NB4 (cell line): ENCODE measurements around the gene LPAR2.

ENCODE experiments used
- DNase-seq: peaks from one replicate; pipeline ENCODE4 v3.0.0; 2010; ENCODE audit warnings: low read depth
- H3K4me3 ChIP-seq: one replicate; pipeline ENCODE4 v1.5.1; 2011; ENCODE audit warnings: mild to moderate bottlenecking, low read depth, low read length, moderate library complexity
- MYC ChIP-seq: IDR thresholded peaks from 2 replicates; pipeline ENCODE4 v1.6.1; 2011; ENCODE audit warnings: low read depth, low read length
- POLR2A ChIP-seq: IDR thresholded peaks from 2 replicates; pipeline ENCODE4 v1.6.1; 2011; ENCODE audit warnings: mild to moderate bottlenecking; ENCODE audit not compliant: insufficient read length; ENCODE audit errors: extremely low read depth
- TF ChIP-seq, protein P1 (sequence below): IDR thresholded peaks from 2 replicates; pipeline ENCODE4 v1.6.1; 2011; ENCODE audit warnings: low read depth, low read length
- TF ChIP-seq, protein P2 (sequence below): IDR thresholded peaks from one replicate; pipeline ENCODE4 v1.5.1; 2012; ENCODE audit warnings: low read depth, low read length

The LPAR2 gene

DNA sequence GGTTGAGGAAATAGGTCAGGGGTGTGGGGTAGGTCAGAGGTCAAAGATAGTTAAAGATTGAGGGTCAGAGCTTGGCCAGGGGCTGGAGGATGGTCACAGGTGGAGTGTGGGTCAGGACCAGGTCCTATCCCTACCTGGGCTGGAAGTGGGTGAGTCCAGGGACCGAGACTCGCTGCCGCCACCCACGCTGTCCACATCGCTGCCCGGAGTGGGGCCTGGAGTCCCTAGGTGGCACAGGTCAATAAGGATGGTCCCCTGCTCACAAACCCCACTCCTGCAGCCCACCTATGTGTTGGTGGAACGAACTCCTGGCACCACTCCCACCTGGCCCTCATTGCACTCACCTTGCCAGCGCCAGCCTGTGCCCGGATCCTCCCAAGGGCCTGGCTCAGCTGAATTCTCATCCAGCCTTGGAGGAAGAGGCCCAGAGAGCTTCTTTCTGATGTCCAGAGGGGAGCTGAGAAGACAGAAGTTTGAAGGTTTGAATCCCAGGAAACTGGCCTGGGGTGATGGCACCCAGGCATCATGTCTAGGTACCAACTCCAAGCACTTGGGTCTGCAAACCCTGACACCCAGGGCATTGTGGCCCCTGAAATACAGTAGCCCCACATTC is 8.7 kb upstream of the LPAR2 start:
- H3K4me3 ChIP-seq = no peak overlapping the region
- TF ChIP-seq, protein P1, sequence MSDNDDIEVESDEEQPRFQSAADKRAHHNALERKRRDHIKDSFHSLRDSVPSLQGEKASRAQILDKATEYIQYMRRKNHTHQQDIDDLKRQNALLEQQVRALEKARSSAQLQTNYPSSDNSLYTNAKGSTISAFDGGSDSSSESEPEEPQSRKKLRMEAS = no peak
- TF ChIP-seq, protein P2, sequence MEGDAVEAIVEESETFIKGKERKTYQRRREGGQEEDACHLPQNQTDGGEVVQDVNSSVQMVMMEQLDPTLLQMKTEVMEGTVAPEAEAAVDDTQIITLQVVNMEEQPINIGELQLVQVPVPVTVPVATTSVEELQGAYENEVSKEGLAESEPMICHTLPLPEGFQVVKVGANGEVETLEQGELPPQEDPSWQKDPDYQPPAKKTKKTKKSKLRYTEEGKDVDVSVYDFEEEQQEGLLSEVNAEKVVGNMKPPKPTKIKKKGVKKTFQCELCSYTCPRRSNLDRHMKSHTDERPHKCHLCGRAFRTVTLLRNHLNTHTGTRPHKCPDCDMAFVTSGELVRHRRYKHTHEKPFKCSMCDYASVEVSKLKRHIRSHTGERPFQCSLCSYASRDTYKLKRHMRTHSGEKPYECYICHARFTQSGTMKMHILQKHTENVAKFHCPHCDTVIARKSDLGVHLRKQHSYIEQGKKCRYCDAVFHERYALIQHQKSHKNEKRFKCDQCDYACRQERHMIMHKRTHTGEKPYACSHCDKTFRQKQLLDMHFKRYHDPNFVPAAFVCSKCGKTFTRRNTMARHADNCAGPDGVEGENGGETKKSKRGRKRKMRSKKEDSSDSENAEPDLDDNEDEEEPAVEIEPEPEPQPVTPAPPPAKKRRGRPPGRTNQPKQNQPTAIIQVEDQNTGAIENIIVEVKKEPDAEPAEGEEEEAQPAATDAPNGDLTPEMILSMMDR = no peak
- no peak for DNase-seq

DNA sequence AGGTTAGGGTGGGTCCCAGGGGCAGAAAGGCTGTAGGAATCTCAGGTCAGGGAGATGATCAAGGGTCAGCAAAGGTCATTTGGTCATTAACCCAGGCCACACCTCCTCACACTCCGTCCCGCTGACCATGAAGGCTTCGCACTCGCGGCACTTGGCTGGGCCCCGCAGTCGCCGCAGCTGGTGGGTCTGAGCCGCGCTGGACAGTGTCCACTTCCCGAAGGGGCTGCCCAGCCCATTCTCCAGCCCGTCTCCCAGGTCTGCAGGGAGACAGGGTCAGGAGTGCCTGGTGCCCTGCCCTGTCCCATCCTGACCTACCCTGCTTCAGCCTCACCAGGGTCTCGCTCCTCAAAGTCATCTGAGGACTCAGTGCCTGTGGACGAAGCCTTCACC is 7.3 kb upstream of the LPAR2 start:
- H3K4me3 ChIP-seq = no peak overlapping the region
- no peak for DNase-seq
- TF ChIP-seq MYC (no peak), POLR2A (no peak)
- TF ChIP-seq, protein P2 = no peak
- TF ChIP-seq, protein P1 = no peak

DNA sequence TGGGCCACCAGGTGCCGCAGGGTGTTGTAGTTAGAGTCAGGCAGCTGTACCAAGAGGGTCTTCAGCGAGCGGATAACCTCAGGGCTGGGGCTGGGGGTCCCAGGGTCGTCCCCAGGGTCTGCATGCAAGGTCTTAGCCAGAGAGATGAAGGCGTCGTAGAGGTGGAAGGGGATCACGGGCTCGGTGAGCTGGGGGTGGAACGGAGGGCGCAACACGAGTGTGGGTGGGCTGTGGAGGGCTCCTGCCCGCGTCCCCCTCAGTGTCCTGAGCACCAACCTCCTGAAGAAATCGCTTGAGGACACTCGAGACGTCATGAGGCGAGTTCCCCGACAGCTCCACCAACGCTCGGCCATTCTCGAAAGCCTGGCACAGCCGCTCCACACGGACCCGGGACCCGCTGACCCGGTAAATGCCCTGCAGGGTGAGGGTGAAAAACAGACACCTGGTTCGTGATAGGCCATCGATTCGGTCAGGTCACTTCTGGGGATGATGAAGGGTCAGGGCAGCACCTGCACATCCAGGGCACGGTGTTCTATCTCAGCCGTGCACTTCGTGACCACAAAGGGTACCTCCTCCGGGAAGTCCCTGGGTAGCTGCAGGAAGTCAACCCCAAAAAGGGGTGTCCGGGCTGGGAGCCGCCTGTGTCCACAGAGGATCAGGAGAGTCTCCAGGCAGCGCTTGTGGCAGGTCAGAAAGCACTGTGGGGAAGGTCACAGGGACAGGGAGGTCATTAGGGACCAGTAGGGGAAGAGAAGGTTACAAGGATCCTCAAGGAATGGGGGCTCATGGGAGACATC is 6.7 kb upstream of the LPAR2 start:
- no peak for DNase-seq
- TF ChIP-seq, protein P1 = no peak
- no peak for TF ChIP-seq MYC
- TF ChIP-seq, protein P2 = no peak
- no peak for TF ChIP-seq POLR2A
- H3K4me3 ChIP-seq = no peak overlapping the region

DNA sequence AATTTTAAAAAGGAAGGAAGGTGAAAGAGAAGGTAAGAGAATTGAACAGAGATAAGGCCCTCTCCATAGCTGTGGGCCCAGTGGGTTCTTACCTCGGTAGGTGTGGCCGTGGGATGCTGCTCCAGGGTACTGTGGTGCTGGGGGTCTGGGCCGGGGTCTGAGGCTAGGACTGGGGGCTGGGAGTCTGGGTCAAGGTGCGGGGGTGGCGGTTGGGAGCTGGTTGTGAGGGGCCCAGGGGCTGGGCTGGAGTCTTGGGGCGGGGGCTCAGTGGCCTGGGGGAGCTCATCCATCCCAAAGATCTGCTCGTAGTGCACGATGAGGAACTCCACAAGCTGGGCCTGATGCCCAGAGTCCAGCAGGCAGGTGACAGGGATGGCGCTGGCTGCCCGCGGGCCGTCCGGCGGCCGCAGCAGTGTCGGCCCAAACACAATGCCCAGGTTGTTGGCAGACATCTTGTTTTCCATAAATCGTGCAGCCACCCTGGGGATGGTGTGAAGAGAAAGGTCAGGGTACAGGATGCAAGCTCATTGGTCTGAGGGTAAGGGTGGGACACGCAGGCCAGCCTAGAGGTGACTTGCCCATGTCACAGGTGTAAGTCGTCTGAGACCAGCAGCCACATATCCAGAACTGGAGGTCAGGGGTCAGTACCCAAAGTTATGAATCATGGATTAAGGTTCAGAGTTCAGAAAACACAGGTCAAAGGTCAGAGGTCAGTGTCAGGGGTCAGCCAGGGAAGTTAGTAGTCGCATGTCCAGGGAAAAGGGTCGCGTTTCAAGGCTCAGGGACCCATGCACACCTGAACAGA is 5.9 kb upstream of the LPAR2 start:
- H3K4me3 ChIP-seq = no peak overlapping the region
- TF ChIP-seq POLR2A (no peak), MYC (no peak)
- TF ChIP-seq, protein P1 = no peak
- TF ChIP-seq, protein P2 = no peak
- DNase-seq = no peak

GRCh38 chr19:19632661-19633060 is 4.6 kb upstream of the LPAR2 start:
- no peak overlapping the region for H3K4me3 ChIP-seq
- TF ChIP-seq, protein P1 = no peak
- TF ChIP-seq POLR2A (no peak), MYC (no peak)
- TF ChIP-seq, protein P2 = no peak

More at GRCh38 chr19:19632661-19633060, 4.6 kb upstream of the LPAR2 start:
- peak; percentile 1 for DNase-seq
